Measurements from ENCODE around the gene SGCB.

SGCB gene

GRCh38 chr4:52059372-52059771 is 21.3 kb upstream of the SGCB start:
- peak; percentile 69 for TF ChIP-seq NFIC (IDR thresholded peaks at IDR 0.05)
- peak; percentile 82 for TF ChIP-seq CEBPB (IDR thresholded peaks at IDR 0.05)
- no peak for TF ChIP-seq EGR1 (IDR thresholded peaks at IDR 0.05)
- no peak for TF ChIP-seq TAF1 (IDR thresholded peaks at IDR 0.05; ENCODE audit: low read depth)
- peak; percentile 32; the same call in 1 of the 2 replicates for TF ChIP-seq EP300 (IDR thresholded peaks at IDR 0.05; ENCODE audit: borderline replicate concordance)

- TF ChIP-seq YY1 (IDR thresholded peaks at IDR 0.05; ENCODE audit: low read depth) (no peak), EGR1 (IDR thresholded peaks at IDR 0.05) (no peak), EP300 (IDR thresholded peaks at IDR 0.05; ENCODE audit: borderline replicate concordance) (no peak), RAD21 (IDR thresholded peaks at IDR 0.05; ENCODE audit: low read depth) (no peak), TCF12 (IDR thresholded peaks at IDR 0.05; ENCODE audit: low read depth) (no peak), TEAD4 (IDR thresholded peaks at IDR 0.05) (no peak), CREB1 (IDR thresholded peaks at IDR 0.05; ENCODE audit: low read depth) (no peak)
These were observed 20.2 kb upstream of the SGCB start for GRCh38 chr4:52058275-52058674.

- TF ChIP-seq NFIC (IDR thresholded peaks at IDR 0.05) (no peak), CEBPB (IDR thresholded peaks at IDR 0.05) (no peak), USF1 (IDR thresholded peaks at IDR 0.05) (no peak), FOXM1 (IDR thresholded peaks at IDR 0.05; ENCODE audit: borderline replicate concordance, low read depth) (no peak), ZBTB7A (IDR thresholded peaks at IDR 0.05; ENCODE audit: low read depth) (no peak), TEAD4 (IDR thresholded peaks at IDR 0.05) (no peak), EGR1 (IDR thresholded peaks at IDR 0.05) (no peak), TCF12 (IDR thresholded peaks at IDR 0.05; ENCODE audit: low read depth) (no peak), CREB1 (IDR thresholded peaks at IDR 0.05; ENCODE audit: low read depth) (no peak), YY1 (IDR thresholded peaks at IDR 0.05; ENCODE audit: low read depth) (no peak), REST (IDR thresholded peaks at IDR 0.05; ENCODE audit: low read depth) (no peak), TAF1 (IDR thresholded peaks at IDR 0.05; ENCODE audit: low read depth) (no peak), MAX (IDR thresholded peaks at IDR 0.05) (no peak), RAD21 (IDR thresholded peaks at IDR 0.05; ENCODE audit: low read depth) (no peak), EP300 (IDR thresholded peaks at IDR 0.05; ENCODE audit: borderline replicate concordance) (no peak)
These were observed 19.1 kb upstream of the SGCB start for GRCh38 chr4:52057196-52057595.

GRCh38 chr4:52054254-52054653 is 16.2 kb upstream of the SGCB start:
- TF ChIP-seq CREB1 (IDR thresholded peaks at IDR 0.05; ENCODE audit: low read depth) (no peak), CEBPB (IDR thresholded peaks at IDR 0.05) (no peak), USF1 (IDR thresholded peaks at IDR 0.05) (no peak), TCF12 (IDR thresholded peaks at IDR 0.05; ENCODE audit: low read depth) (no peak), EGR1 (IDR thresholded peaks at IDR 0.05) (no peak)

GRCh38 chr4:52052475-52052780 is 14.3 kb upstream of the SGCB start:
- TF ChIP-seq EGR1 (IDR thresholded peaks at IDR 0.05) (no peak), CEBPB (IDR thresholded peaks at IDR 0.05) (no peak), NFIC (IDR thresholded peaks at IDR 0.05) (no peak), USF1 (IDR thresholded peaks at IDR 0.05) (no peak), REST (IDR thresholded peaks at IDR 0.05; ENCODE audit: low read depth) (no peak), TAF1 (IDR thresholded peaks at IDR 0.05; ENCODE audit: low read depth) (no peak), CREB1 (IDR thresholded peaks at IDR 0.05; ENCODE audit: low read depth) (no peak), RAD21 (IDR thresholded peaks at IDR 0.05; ENCODE audit: low read depth) (no peak), MAX (IDR thresholded peaks at IDR 0.05) (no peak), FOXM1 (IDR thresholded peaks at IDR 0.05; ENCODE audit: borderline replicate concordance, low read depth) (no peak), TEAD4 (IDR thresholded peaks at IDR 0.05) (no peak), YY1 (IDR thresholded peaks at IDR 0.05; ENCODE audit: low read depth) (no peak), ZBTB7A (IDR thresholded peaks at IDR 0.05; ENCODE audit: low read depth) (no peak), EP300 (IDR thresholded peaks at IDR 0.05; ENCODE audit: borderline replicate concordance) (no peak), TCF12 (IDR thresholded peaks at IDR 0.05; ENCODE audit: low read depth) (no peak)

All from Ishikawa (cell line).